Neural cell (in vitro differentiated cells): ENCODE measurements around the gene SPPL3. TPM values are rescaled to one million over a fixed set of nuclear protein-coding genes. Genes with fewer than 3 reads are reported as not detected.

Experiments
- H2AFZ ChIP-seq: fragments of 200-600, 300-800 bp; sonication (generic), shearing (Covaris generic); 2 replicates; pipeline ENCODE4 v1.6.0; 2014; ENCODE audit warnings: low read depth, mild to moderate bottlenecking, antibody characterized with exemption, low read length, moderate library complexity
- H3F3A ChIP-seq: fragments of 200-600 bp; shearing (Covaris generic); 2 replicates; pipeline ENCODE4 v1.6.1; 2016; ENCODE audit warnings: mild to moderate bottlenecking, moderate library complexity, mixed read lengths, antibody characterized with exemption, low read length; ENCODE audit not compliant: insufficient read depth, poor library complexity, severe bottlenecking
- H3K27ac ChIP-seq: fragments of 200-600, 300-800 bp; sonication (generic), shearing (Covaris generic); 2 replicates; pipeline ENCODE4 v1.5.1; 2014; ENCODE audit warnings: mild to moderate bottlenecking, low read length, moderate library complexity
- H3K27me3 ChIP-seq: fragments of 300-800, 200-600 bp; sonication (generic), shearing (Covaris generic); 2 replicates; pipeline ENCODE4 v1.6.0; 2014; ENCODE audit warnings: mild to moderate bottlenecking, low read depth, low read length, moderate library complexity; ENCODE audit not compliant: insufficient read depth
- H3K36me3 ChIP-seq: fragments of 300-800, 200-600 bp; sonication (generic), shearing (Covaris generic); 2 replicates; pipeline ENCODE4 v1.5.1; 2014; ENCODE audit warnings: mild to moderate bottlenecking, antibody characterized with exemption, low read length, moderate library complexity; ENCODE audit not compliant: insufficient read depth
- H3K4me2 ChIP-seq: fragments of 300-800, 200-600 bp; sonication (generic), shearing (Covaris generic); 2 replicates; pipeline ENCODE4 v1.6.0; 2014; ENCODE audit warnings: mild to moderate bottlenecking, low read length
- H3K4me3 ChIP-seq: fragments of 300-800, 200-600 bp; sonication (generic), shearing (Covaris generic); 2 replicates; pipeline ENCODE4 v1.5.1; 2014; ENCODE audit warnings: mild to moderate bottlenecking, low read length, moderate library complexity
- H3K79me2 ChIP-seq: fragments of 200-600 bp; shearing (Covaris generic); replicated peaks from 2 replicates; pipeline ENCODE4 v1.6.0; 2014; ENCODE audit warnings: mild to moderate bottlenecking, low read length, moderate library complexity; ENCODE audit not compliant: insufficient read depth
- H3K9ac ChIP-seq: fragments of 300-800, 200-600 bp; sonication (generic), shearing (Covaris generic); 2 replicates; pipeline ENCODE4 v1.6.1; 2016; ENCODE audit warnings: mild to moderate bottlenecking, low read length, mixed read lengths
- H3K9me2 ChIP-seq: fragments of 200-600 bp; shearing (Covaris generic); 2 replicates; pipeline ENCODE4 v1.6.1; 2016; ENCODE audit warnings: mild to moderate bottlenecking, low read length, mixed read lengths; ENCODE audit not compliant: insufficient read depth
- H3K9me3 ChIP-seq: fragments of 200-600, 300-800 bp; sonication (generic), shearing (Covaris generic); 2 replicates; pipeline ENCODE4 v1.6.1; 2016; ENCODE audit warnings: mild to moderate bottlenecking, mixed run types, low read length, moderate library complexity, mixed read lengths
- H4K20me1 ChIP-seq: fragments of 200-600 bp; shearing (Covaris generic); 2 replicates; pipeline ENCODE4 v1.6.1; 2016; ENCODE audit warnings: mild to moderate bottlenecking, mixed run types; ENCODE audit not compliant: insufficient read depth
- CTCF ChIP-seq: fragments of 450-650 bp; IDR thresholded peaks from 2 replicates; pipeline ENCODE4 v1.5.1; 2014; ENCODE audit warnings: antibody characterized with exemption, mild to moderate bottlenecking, moderate library complexity; ENCODE audit not compliant: poor library complexity, severe bottlenecking
- EP300 ChIP-seq: fragments of 450-650 bp; conservative IDR thresholded peaks from 2 replicates; pipeline ENCODE4 v1.6.1; 2014; ENCODE audit warnings: antibody characterized with exemption, mild to moderate bottlenecking, moderate library complexity; ENCODE audit not compliant: poor library complexity, severe bottlenecking
- EZH2 ChIP-seq: fragments of 200-600, 300-800 bp; shearing (Covaris generic), sonication (generic); IDR thresholded peaks from 2 replicates; pipeline ENCODE4 v1.6.1; 2014; ENCODE audit warnings: antibody characterized with exemption, low read length, borderline replicate concordance, mild to moderate bottlenecking; ENCODE audit not compliant: insufficient read depth, poor library complexity, severe bottlenecking
- MXI1 ChIP-seq: fragments of 450-650 bp; conservative IDR thresholded peaks from 2 replicates; pipeline ENCODE4 v1.6.1; 2014; ENCODE audit warnings: antibody characterized with exemption, mild to moderate bottlenecking; ENCODE audit not compliant: poor library complexity, severe bottlenecking
- POLR2AphosphoS5 ChIP-seq: IDR thresholded peaks from 2 replicates; pipeline ENCODE4 v1.6.1; 2012
- RAD21 ChIP-seq: fragments of 450-650 bp; conservative IDR thresholded peaks from 2 replicates; pipeline ENCODE4 v1.6.1; 2014; ENCODE audit warnings: antibody characterized with exemption, mild to moderate bottlenecking, moderate library complexity
- SMC3 ChIP-seq: fragments of 450-650 bp; conservative IDR thresholded peaks from 2 replicates; pipeline ENCODE4 v1.6.1; 2014; ENCODE audit warnings: antibody characterized with exemption, mild to moderate bottlenecking, moderate library complexity; ENCODE audit not compliant: poor library complexity
- TAF1 ChIP-seq: IDR thresholded peaks from 2 replicates; pipeline ENCODE4 v1.6.1; 2012; ENCODE audit warnings: low read depth
- polyA plus RNA-seq: library from polyadenylated mRNA; depleted of rRNA; stranded (reverse); fragments of >200 nt; gene quantifications from 2 replicates; pipeline ENCODE4 v1.2.3, GENCODE V29; 2014
- TF ChIP-seq, protein P1 (sequence below): IDR thresholded peaks from 2 replicates; pipeline ENCODE4 v1.6.1; 2012; ENCODE audit warnings: borderline replicate concordance

Gene SPPL3
- polyA plus RNA-seq, 1 donor from 2014 or later, result 21.3 TPM

- peaks cover 5% of the 10 kb centered on the region for H3K36me3 ChIP-seq
- peaks cover 10% of the 10 kb centered on the region for H3K9me3 ChIP-seq
- no peak overlapping the region for H2AFZ ChIP-seq
- H3F3A ChIP-seq, result no peaks in the 10 kb centered on the region
- no peak overlapping the region for H3K4me3 ChIP-seq
- no peaks in the 10 kb centered on the region for H3K9me2 ChIP-seq
- H3K27ac ChIP-seq, result no peak overlapping the region
- peaks cover 12% of the 10 kb centered on the region for H3K79me2 ChIP-seq
- no peak overlapping the region for H3K9ac ChIP-seq
- no peaks in the 10 kb centered on the region for H3K27me3 ChIP-seq
- TF ChIP-seq POLR2AphosphoS5 (no peak), MXI1 (no peak), RAD21 (no peak), TAF1 (no peak), EZH2 (no peak), EP300 (no peak), SMC3 (no peak)
- TF ChIP-seq, protein P1, sequence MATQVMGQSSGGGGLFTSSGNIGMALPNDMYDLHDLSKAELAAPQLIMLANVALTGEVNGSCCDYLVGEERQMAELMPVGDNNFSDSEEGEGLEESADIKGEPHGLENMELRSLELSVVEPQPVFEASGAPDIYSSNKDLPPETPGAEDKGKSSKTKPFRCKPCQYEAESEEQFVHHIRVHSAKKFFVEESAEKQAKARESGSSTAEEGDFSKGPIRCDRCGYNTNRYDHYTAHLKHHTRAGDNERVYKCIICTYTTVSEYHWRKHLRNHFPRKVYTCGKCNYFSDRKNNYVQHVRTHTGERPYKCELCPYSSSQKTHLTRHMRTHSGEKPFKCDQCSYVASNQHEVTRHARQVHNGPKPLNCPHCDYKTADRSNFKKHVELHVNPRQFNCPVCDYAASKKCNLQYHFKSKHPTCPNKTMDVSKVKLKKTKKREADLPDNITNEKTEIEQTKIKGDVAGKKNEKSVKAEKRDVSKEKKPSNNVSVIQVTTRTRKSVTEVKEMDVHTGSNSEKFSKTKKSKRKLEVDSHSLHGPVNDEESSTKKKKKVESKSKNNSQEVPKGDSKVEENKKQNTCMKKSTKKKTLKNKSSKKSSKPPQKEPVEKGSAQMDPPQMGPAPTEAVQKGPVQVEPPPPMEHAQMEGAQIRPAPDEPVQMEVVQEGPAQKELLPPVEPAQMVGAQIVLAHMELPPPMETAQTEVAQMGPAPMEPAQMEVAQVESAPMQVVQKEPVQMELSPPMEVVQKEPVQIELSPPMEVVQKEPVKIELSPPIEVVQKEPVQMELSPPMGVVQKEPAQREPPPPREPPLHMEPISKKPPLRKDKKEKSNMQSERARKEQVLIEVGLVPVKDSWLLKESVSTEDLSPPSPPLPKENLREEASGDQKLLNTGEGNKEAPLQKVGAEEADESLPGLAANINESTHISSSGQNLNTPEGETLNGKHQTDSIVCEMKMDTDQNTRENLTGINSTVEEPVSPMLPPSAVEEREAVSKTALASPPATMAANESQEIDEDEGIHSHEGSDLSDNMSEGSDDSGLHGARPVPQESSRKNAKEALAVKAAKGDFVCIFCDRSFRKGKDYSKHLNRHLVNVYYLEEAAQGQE, result no peak
- H3K4me2 ChIP-seq, result no peak overlapping the region
- no peaks in the 10 kb centered on the region for H4K20me1 ChIP-seq
Measured at GRCh38 chr12:120791669-120792176, 112.4 kb downstream of the SPPL3 start.

DNA sequence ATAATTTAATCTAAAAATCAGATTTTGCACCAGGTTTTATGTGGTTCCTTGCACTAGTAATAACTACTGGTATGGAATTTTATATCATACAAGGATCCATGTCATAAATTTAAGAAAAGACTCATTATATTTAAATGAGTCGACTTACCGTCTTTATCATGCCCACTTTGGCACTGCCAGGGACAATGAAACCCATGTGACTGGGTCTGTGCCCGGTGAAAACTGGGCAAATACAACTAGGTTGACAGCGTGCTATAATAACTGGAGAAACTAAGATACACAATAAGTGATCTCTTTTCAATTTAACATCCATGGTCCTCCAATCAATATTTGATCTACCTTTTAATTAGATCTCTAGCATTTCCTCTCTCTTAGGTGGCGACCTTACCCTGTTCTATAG, 114.0 kb downstream of the SPPL3 start:
- peaks cover 7% of the 10 kb centered on the region for H3K79me2 ChIP-seq
- H3K4me3 ChIP-seq, result no peak overlapping the region
- TF ChIP-seq EP300 (no peak), TAF1 (no peak), RAD21 (no peak), MXI1 (no peak), SMC3 (no peak), EZH2 (no peak), CTCF (no peak), POLR2AphosphoS5 (no peak)
- TF ChIP-seq, protein P1, result no peak
- H3K4me2 ChIP-seq, result no peak overlapping the region
- H3K36me3 ChIP-seq, result peaks cover 5% of the 10 kb centered on the region
- H4K20me1 ChIP-seq, result no peaks in the 10 kb centered on the region
- H3K27ac ChIP-seq, result no peak overlapping the region
- H3K27me3 ChIP-seq, result no peaks in the 10 kb centered on the region
- H3K9me2 ChIP-seq, result no peaks in the 10 kb centered on the region
- no peaks in the 10 kb centered on the region for H3F3A ChIP-seq
- H3K9ac ChIP-seq, result no peak overlapping the region
- H3K9me3 ChIP-seq, result peaks cover 2% of the 10 kb centered on the region
- no peak overlapping the region for H2AFZ ChIP-seq
